Fibroblast of skin of right quadriceps (primary cell): ENCODE measurements around the gene GRAMD1C.

ENCODE experiments used
- DNase-seq: peaks from one replicate; pipeline ENCODE4 v3.0.0-alpha.2; 2013

Gene GRAMD1C

GRCh38 chr3:113954091-113954685, 115.6 kb downstream of the GRAMD1C start:
- no peak for DNase-seq

- DNase-seq = no peak
These were observed 125.3 kb downstream of the GRAMD1C start for GRCh38 chr3:113963879-113964278.

- DNase-seq = no peak
These were observed 127.6 kb downstream of the GRAMD1C start for GRCh38 chr3:113966172-113966571.

- DNase-seq = peak; percentile 33
These were observed 130.4 kb downstream of the GRAMD1C start for GRCh38 chr3:113968986-113969385.

- no peak for DNase-seq
These were observed 139.2 kb downstream of the GRAMD1C start for GRCh38 chr3:113977822-113978221.

- DNase-seq = no peak
These were observed 141.3 kb downstream of the GRAMD1C start for GRCh38 chr3:113979916-113980315.

GRCh38 chr3:113981803-113982202, 143.2 kb downstream of the GRAMD1C start:
- no peak for DNase-seq

GRCh38 chr3:113983544-113983943, 145.0 kb downstream of the GRAMD1C start:
- DNase-seq = no peak

- no peak for DNase-seq
These were observed 147.0 kb downstream of the GRAMD1C start for GRCh38 chr3:113985541-113985940.
